ENCODE results near the gene NSDHL.

DNA sequence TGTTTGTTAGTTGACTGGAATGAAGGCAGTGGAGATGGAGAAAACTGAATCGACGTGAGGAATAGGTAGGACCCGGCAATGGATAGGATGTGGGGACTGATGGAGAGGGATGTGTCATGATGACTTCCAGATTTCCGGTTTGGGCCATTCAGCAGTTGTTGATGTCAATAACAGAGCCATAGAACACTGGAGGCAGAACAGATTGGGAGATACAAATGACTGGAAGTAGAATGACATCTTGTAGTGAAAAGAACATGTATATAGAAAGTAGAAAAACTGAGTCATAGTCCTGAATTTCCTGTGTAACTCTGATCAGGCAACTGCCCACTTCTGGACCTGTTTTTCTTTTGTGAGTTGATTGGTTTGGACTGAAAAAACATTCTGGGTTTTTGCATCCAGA, 24.8 kb upstream of the NSDHL start:
- TF ChIP-seq, protein P1, sequence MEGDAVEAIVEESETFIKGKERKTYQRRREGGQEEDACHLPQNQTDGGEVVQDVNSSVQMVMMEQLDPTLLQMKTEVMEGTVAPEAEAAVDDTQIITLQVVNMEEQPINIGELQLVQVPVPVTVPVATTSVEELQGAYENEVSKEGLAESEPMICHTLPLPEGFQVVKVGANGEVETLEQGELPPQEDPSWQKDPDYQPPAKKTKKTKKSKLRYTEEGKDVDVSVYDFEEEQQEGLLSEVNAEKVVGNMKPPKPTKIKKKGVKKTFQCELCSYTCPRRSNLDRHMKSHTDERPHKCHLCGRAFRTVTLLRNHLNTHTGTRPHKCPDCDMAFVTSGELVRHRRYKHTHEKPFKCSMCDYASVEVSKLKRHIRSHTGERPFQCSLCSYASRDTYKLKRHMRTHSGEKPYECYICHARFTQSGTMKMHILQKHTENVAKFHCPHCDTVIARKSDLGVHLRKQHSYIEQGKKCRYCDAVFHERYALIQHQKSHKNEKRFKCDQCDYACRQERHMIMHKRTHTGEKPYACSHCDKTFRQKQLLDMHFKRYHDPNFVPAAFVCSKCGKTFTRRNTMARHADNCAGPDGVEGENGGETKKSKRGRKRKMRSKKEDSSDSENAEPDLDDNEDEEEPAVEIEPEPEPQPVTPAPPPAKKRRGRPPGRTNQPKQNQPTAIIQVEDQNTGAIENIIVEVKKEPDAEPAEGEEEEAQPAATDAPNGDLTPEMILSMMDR (conservative IDR thresholded peaks at IDR 0.05; ENCODE audit: low read length), result no peak
- TF ChIP-seq EZH2phosphoT487 (IDR thresholded peaks at IDR 0.05; ENCODE audit: borderline replicate concordance, low read depth, low read length), result no peak
